B cell (primary cell): ENCODE results near the gene VN1R5. TPM values are rescaled to one million over a fixed set of nuclear protein-coding genes. Genes with fewer than 3 reads are reported as not detected.
"Not testable (repeated sequence)": the region's sequence is repeated elsewhere in the genome, so short reads cannot be mapped to it uniquely, and the experiment has no call there.

Experiments used
- ATAC-seq: fragments of 200-7000 bp; cut with Tn5 transposase; one replicate; pipeline ENCODE4 v1.10.0; 2021; ENCODE audit warnings: low read depth, mild to moderate bottlenecking, moderate number of reproducible peaks, moderate library complexity
- CTCF ChIA-PET: fragments of 350-600 bp; sonication (Branson Sonifier 250); formaldehyde crosslinking; loops from one replicate; lab custom pipeline; 2021; ENCODE audit warnings: antibody characterized with exemption, inconsistent platforms; lab: Charles Lee
- POLR2A ChIA-PET: fragments of 350-600 bp; sonication (Branson Sonifier 250); formaldehyde crosslinking; loops from one replicate; lab custom pipeline; 2021; ENCODE audit warnings: antibody characterized with exemption; lab: Charles Lee
- DNase-seq: peaks from one replicate; pipeline ENCODE4 v3.0.0; 2013
- H2AFZ ChIP-seq: 2 replicates; pipeline ENCODE4 v1.6.1; 2012; ENCODE audit warnings: mild to moderate bottlenecking, low read depth, low read length; ENCODE audit not compliant: insufficient read depth, poor library complexity, severe bottlenecking
- H3K27ac ChIP-seq, 2 donors: 1 replicate in 1 of 2; 2 replicates in 1 of 2; pipeline ENCODE4 v1.5.1; 2012 to 2013; ENCODE audit warnings: low read length in 2 of 2, mild to moderate bottlenecking in 2 of 2, moderate library complexity in 1 of 2
- H3K27me3 ChIP-seq, 4 experiments: fragments of 200-600 bp in 1 of 4; sonication (generic) in 1 of 4; replicated peaks in 1 of 4; 1 replicate in 2 of 4; 2 replicates in 2 of 4; pipeline versions ENCODE4 v1.6.1 to v1.7.0; 2013 to 2016; ENCODE audit warnings: low read length in 3 of 4, mild to moderate bottlenecking in 2 of 4, mixed read lengths in 1 of 4, moderate library complexity in 1 of 4; ENCODE audit not compliant: insufficient read depth in 4 of 4, control insufficient read depth in 3 of 4; ENCODE audit errors: control extremely low read depth in 1 of 4
- H3K36me3 ChIP-seq, 2 experiments: replicated peaks in 1 of 2; 1 replicate in 1 of 2; 2 replicates in 1 of 2; pipeline versions ENCODE4 v1.6.1 to v1.7.1; 2013; ENCODE audit warnings: low read length in 1 of 2; ENCODE audit not compliant: insufficient read depth in 2 of 2, control insufficient read depth in 1 of 2; ENCODE audit errors: control extremely low read depth in 1 of 2, extremely low read depth in 1 of 2
- H3K4me1 ChIP-seq, 2 donors: fragments of 200-600 bp in 1 of 2; sonication (generic) in 1 of 2; 1 replicate in 1 of 2; 2 replicates in 1 of 2; pipeline versions ENCODE4 v1.5.1 to v1.6.1; 2013 to 2017; ENCODE audit warnings: low read length in 2 of 2; ENCODE audit not compliant: control insufficient read depth in 2 of 2, insufficient read depth in 2 of 2
- H3K4me2 ChIP-seq: replicated peaks from 2 replicates; pipeline ENCODE3; 2012; ENCODE audit warnings: mild to moderate bottlenecking, low read depth, low read length; ENCODE audit not compliant: poor library complexity, severe bottlenecking
- H3K4me3 ChIP-seq, 5 experiments: fragments of 200-600 bp in 1 of 5; sonication (generic) in 1 of 5; 1 replicate in 3 of 5; 2 replicates in 2 of 5; pipeline versions ENCODE4 v1.5.1 to v1.7.0; 2011 to 2016; ENCODE audit warnings: low read length in 4 of 5, mild to moderate bottlenecking in 4 of 5, low read depth in 2 of 5, control low read depth in 1 of 5, moderate library complexity in 1 of 5; ENCODE audit not compliant: insufficient read depth in 1 of 5; ENCODE audit errors: control extremely low read depth in 1 of 5, extremely low read depth in 1 of 5
- H3K79me2 ChIP-seq: fragments of 200-600 bp; sonication (generic); one replicate; pipeline ENCODE4 v1.6.0; 2016; ENCODE audit warnings: low read length; ENCODE audit not compliant: control insufficient read depth, insufficient read depth
- H3K9ac ChIP-seq: fragments of 200-600 bp; sonication (generic); 2 replicates; pipeline ENCODE4 v1.6.1; 2017; ENCODE audit warnings: mild to moderate bottlenecking, low read length, moderate library complexity
- H3K9me3 ChIP-seq, 3 donors: one replicate each; pipeline versions ENCODE4 v1.6.1 to v1.7.1; 2013; ENCODE audit warnings: low read length in 2 of 3; ENCODE audit not compliant: control insufficient read depth in 2 of 3, insufficient read depth in 1 of 3; ENCODE audit errors: control extremely low read depth in 1 of 3
- H4K20me1 ChIP-seq: 2 replicates; pipeline ENCODE4 v1.6.0; 2012; ENCODE audit warnings: mild to moderate bottlenecking, low read length; ENCODE audit not compliant: insufficient read depth, control insufficient read depth, poor library complexity, severe bottlenecking
- H3K27ac Mint-ChIP-seq: one replicate; pipeline ENCODE4 v1.8.0; 2021; ENCODE audit warnings: mixed read lengths
- H3K27me3 Mint-ChIP-seq: one replicate; pipeline ENCODE4 v1.8.0; 2021; ENCODE audit warnings: mixed read lengths
- H3K4me1 Mint-ChIP-seq: one replicate; pipeline ENCODE4 v1.8.0; 2021; ENCODE audit warnings: mixed read lengths
- H3K4me3 Mint-ChIP-seq: one replicate; pipeline ENCODE4 v1.8.0; 2021; ENCODE audit warnings: mixed read lengths
- H3K9me3 Mint-ChIP-seq: one replicate; pipeline ENCODE4 v1.8.0; 2022; ENCODE audit warnings: mixed read lengths; ENCODE audit not compliant: insufficient read depth
- EZH2 ChIP-seq: IDR thresholded peaks from 2 replicates; pipeline ENCODE4 v1.6.1; 2012; ENCODE audit warnings: borderline replicate concordance, low read depth, mild to moderate bottlenecking, moderate library complexity, low read length; ENCODE audit not compliant: insufficient read depth, poor library complexity, severe bottlenecking
- WGBS: methylation state at CpG from one replicate; pipeline ENCODE4 v1.1.5; 2013; ENCODE audit warnings: missing lambda C conversion rate; ENCODE audit not compliant: insufficient coverage; 5-methylcytosine and 5-hydroxymethylcytosine counted together
- intact Hi-C: fragments of 100-400 bp; cut with micrococcal nuclease; formaldehyde crosslinking; loops from one replicate; pipeline ENCODE4 v1.10.0; 2022
- polyA plus RNA-seq: library from polyadenylated mRNA; depleted of rRNA; stranded (reverse); fragments of >200 nt; gene quantifications from 2 replicates; pipeline ENCODE4 v1.2.3, GENCODE V29; 2012
- total RNA-seq, 2 donors: library from RNA; stranded (reverse); fragments of 120-200 nt in 1 of 2; gene quantifications; 1 replicate in 1 of 2; 2 replicates in 1 of 2; pipeline versions ENCODE4 v1.2.3 to v1.2.4, GENCODE V29; 2013 to 2022
- TF ChIP-seq, protein P1 (sequence below): fragments of 200-600 bp; IDR thresholded peaks from one replicate; pipeline ENCODE4 v1.8.0; 2022; ENCODE audit warnings: antibody characterized with exemption, mild to moderate bottlenecking

Gene VN1R5
- total and polyA plus RNA-seq, 2 donors (not counting 1 experiment from before 2014, with no cell fraction given), result not detected

DNA sequence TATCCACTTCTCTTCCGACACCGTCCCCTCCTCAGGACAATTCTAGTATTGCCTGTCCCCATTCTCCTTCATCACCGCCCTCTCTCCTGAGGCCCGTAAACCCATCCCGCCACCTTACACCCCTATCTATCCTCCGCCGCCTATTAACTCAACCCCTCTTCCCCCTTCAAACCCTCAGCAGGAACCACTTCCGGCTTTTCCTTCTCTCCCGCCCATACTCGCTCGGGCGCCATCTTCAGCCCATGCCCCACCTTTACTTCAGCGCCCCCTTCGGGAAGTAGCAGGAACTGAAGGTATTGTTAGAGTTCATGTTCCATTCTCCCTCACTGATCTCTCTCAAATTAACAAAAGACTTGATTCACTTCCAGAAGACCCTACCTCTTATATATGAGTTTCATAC is 31.6 kb downstream of the VN1R5 start:
- no peaks in the 10 kb centered on the region for H3K4me1 ChIP-seq
- H3K9me3 ChIP-seq, result peaks cover 0 to 20% (median 0%) of the 10 kb centered on the region in 3 donors
- ChIA-PET CTCF (no interaction called here), POLR2A (no interaction called here)
- Mint-ChIP-seq H3K4me3 (no peak overlapping the region), H3K27me3 (no peaks in the 10 kb centered on the region), H3K9me3 (peaks cover 2% of the 10 kb centered on the region), H3K4me1 (no peaks in the 10 kb centered on the region), H3K27ac (no peak overlapping the region)
- H3K79me2 ChIP-seq, result no peaks in the 10 kb centered on the region
- no peaks in the 10 kb centered on the region for H3K36me3 ChIP-seq
- no peak overlapping the region for H3K27ac ChIP-seq
- no peak overlapping the region for H3K9ac ChIP-seq
- no peak for ATAC-seq
- no peaks in the 10 kb centered on the region for H3K27me3 ChIP-seq
- TF ChIP-seq, protein P1, sequence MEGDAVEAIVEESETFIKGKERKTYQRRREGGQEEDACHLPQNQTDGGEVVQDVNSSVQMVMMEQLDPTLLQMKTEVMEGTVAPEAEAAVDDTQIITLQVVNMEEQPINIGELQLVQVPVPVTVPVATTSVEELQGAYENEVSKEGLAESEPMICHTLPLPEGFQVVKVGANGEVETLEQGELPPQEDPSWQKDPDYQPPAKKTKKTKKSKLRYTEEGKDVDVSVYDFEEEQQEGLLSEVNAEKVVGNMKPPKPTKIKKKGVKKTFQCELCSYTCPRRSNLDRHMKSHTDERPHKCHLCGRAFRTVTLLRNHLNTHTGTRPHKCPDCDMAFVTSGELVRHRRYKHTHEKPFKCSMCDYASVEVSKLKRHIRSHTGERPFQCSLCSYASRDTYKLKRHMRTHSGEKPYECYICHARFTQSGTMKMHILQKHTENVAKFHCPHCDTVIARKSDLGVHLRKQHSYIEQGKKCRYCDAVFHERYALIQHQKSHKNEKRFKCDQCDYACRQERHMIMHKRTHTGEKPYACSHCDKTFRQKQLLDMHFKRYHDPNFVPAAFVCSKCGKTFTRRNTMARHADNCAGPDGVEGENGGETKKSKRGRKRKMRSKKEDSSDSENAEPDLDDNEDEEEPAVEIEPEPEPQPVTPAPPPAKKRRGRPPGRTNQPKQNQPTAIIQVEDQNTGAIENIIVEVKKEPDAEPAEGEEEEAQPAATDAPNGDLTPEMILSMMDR, result no peak
- no peak for TF ChIP-seq EZH2
- WGBS, result 94% methylated on average over 9 of the region's 14 CpGs
- H3K4me3 ChIP-seq, result no peak overlapping the region
- H3K4me2 ChIP-seq, result no peak overlapping the region
- intact Hi-C loops, result no loop called here
- no peak overlapping the region for H2AFZ ChIP-seq
- no peak for DNase-seq
- H4K20me1 ChIP-seq, result no peaks in the 10 kb centered on the region

- TF ChIP-seq EZH2, result no peak
- Mint-ChIP-seq H3K9me3 (peaks cover 2% of the 10 kb centered on the region), H3K4me1 (no peaks in the 10 kb centered on the region), H3K4me3 (no peak overlapping the region), H3K27ac (no peak overlapping the region), H3K27me3 (no peaks in the 10 kb centered on the region)
- DNase-seq (no peak), ATAC-seq (no peak)
- Histone ChIP-seq H2AFZ (no peak overlapping the region), H3K79me2 (no peaks in the 10 kb centered on the region), H3K4me1 (no peaks in the 10 kb centered on the region), H3K9ac (no peak overlapping the region), H3K36me3 (no peaks in the 10 kb centered on the region), H3K27me3 (no peaks in the 10 kb centered on the region), H3K27ac (no peak overlapping the region), H3K9me3 (peaks cover 0 to 20% (median 0%) of the 10 kb centered on the region in 3 donors), H3K4me2 (no peak overlapping the region), H4K20me1 (no peaks in the 10 kb centered on the region), H3K4me3 (no peak overlapping the region)
- POLR2A ChIA-PET, result no interaction called here
- intact Hi-C loops, result no loop called here
- CTCF ChIA-PET, result no interaction called here
- WGBS, result 98% methylated on average over 6 of the region's 6 CpGs
Observed at GRCh38 chr1:247288341-247288740, 32.5 kb downstream of the VN1R5 start.

- H3K4me1 ChIP-seq, DNase-seq, ATAC-seq, H3K27ac ChIP-seq, H3K4me3 ChIP-seq, H3K79me2 ChIP-seq, POLR2A ChIA-PET, H3K27me3 Mint-ChIP-seq, H2AFZ ChIP-seq, H3K4me1 Mint-ChIP-seq, H4K20me1 ChIP-seq, H3K9ac ChIP-seq, H3K27ac Mint-ChIP-seq, H3K36me3 ChIP-seq, H3K4me2 ChIP-seq, CTCF ChIA-PET, intact Hi-C loops, H3K9me3 Mint-ChIP-seq, H3K27me3 ChIP-seq, H3K4me3 Mint-ChIP-seq: not testable (repeated sequence)
- 98% methylated on average over 14 of the region's 19 CpGs for WGBS
- H3K9me3 ChIP-seq, result peaks cover 0 to 20% (median 0%) of the 10 kb centered on the region in 3 donors
Observed at GRCh38 chr1:247289274-247289892, 33.5 kb downstream of the VN1R5 start.
